ENCODE measurements around the gene EXTL1.

EXTL1 gene

GRCh38 chr1:26067432-26067911 lies 45.9 kb downstream of the EXTL1 start, which contains the start of gene TRIM63:
TSS of gene TRIM63 (minus strand) at chr1:26067630. CDS start at chr1:26067494, 136 bp downstream.
- no peak within 1 kb of the TSS for H3K4me3 ChIP-seq (ENCODE audit: low read depth, low read length)
- DNase-seq (ENCODE audit: low read depth): no peak
- no peak for TF ChIP-seq CTCF (IDR thresholded peaks at IDR 0.05; ENCODE audit: control insufficient read depth, extremely low read depth, insufficient read depth)

- no peak overlapping the region for H3K4me3 ChIP-seq (ENCODE audit: low read depth, low read length)
- TF ChIP-seq CTCF (IDR thresholded peaks at IDR 0.05; ENCODE audit: control insufficient read depth, extremely low read depth, insufficient read depth): no peak
- DNase-seq (ENCODE audit: low read depth): no peak
Measured at GRCh38 chr1:26069941-26070295, 48.3 kb downstream of the EXTL1 start.

- DNase-seq (ENCODE audit: low read depth): no peak
- TF ChIP-seq CTCF (IDR thresholded peaks at IDR 0.05; ENCODE audit: control insufficient read depth, extremely low read depth, insufficient read depth): no peak
Measured at GRCh38 chr1:26070296-26070962, 48.9 kb downstream of the EXTL1 start.

GRCh38 chr1:26070963-26071342 lies 49.4 kb downstream of the EXTL1 start:
- no peak for TF ChIP-seq CTCF (IDR thresholded peaks at IDR 0.05; ENCODE audit: control insufficient read depth, extremely low read depth, insufficient read depth)
- no peak overlapping the region for H3K4me3 ChIP-seq (ENCODE audit: low read depth, low read length)
- no peak for DNase-seq (ENCODE audit: low read depth)

More at GRCh38 chr1:26070296-26070962, 48.9 kb downstream of the EXTL1 start:
- no peak overlapping the region for H3K4me3 ChIP-seq (ENCODE audit: low read depth, low read length)

GRCh38 chr1:26072305-26072704 lies 50.7 kb downstream of the EXTL1 start:
- no peak for TF ChIP-seq CTCF (IDR thresholded peaks at IDR 0.05; ENCODE audit: control insufficient read depth, extremely low read depth, insufficient read depth)
- no peak for DNase-seq (ENCODE audit: low read depth)
- H3K4me3 ChIP-seq (ENCODE audit: low read depth, low read length): no peak overlapping the region

- no peak overlapping the region for H3K4me3 ChIP-seq (ENCODE audit: low read depth, low read length)
- TF ChIP-seq CTCF (IDR thresholded peaks at IDR 0.05; ENCODE audit: control insufficient read depth, extremely low read depth, insufficient read depth): no peak
- DNase-seq (ENCODE audit: low read depth): no peak
Measured at GRCh38 chr1:26075421-26076144, 54.0 kb downstream of the EXTL1 start.

All from LNCaP clone FGC (cell line).